HG03432 (cell line): ENCODE measurements around the gene CCNY.

Source experiments
- ATAC-seq: cut with Tn5 transposase; IDR thresholded peaks from one replicate; pipeline ENCODE4 v1.9.1; 2021; ENCODE audit warnings: mild to moderate bottlenecking, moderate library complexity; ENCODE audit not compliant: unreplicated experiment

CCNY gene

GRCh38 chr10:35379226-35380137 is 43.2 kb downstream of the CCNY start:
- ATAC-seq = peak; percentile 89

GRCh38 chr10:35382096-35382495 is 45.8 kb downstream of the CCNY start:
- ATAC-seq = no peak

GRCh38 chr10:35384265-35384868 is 48.1 kb downstream of the CCNY start:
- ATAC-seq = no peak

DNA sequence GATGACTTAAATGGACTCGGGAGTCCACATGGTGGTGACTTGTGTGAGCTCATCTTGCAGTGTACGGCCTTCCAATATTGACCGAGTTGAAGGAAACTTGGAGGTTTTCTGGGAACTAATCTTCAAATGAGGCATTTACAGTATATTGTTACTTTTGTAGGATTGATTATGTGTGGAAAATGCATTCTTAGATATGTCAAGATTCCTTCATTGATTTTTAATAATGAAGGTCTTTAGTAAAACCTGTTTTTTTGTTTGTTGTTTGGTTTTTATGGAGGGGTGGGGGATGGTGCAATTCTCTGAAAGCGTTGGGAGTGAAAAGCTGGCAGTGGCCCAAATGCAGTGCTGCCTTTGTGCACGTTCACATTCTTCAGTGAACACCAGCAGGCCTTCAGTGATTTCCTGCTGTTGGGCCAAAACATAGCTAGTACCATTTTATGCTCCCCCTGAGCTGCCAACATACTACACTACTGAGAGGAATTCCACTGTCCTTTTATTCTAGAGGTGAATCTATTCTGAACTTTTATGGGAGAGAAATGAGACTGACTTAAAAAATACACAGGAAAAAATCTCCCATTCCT is 50.4 kb downstream of the CCNY start:
- ATAC-seq = no peak

GRCh38 chr10:35387768-35388167 is 51.5 kb downstream of the CCNY start:
- ATAC-seq = peak; percentile 81

DNA sequence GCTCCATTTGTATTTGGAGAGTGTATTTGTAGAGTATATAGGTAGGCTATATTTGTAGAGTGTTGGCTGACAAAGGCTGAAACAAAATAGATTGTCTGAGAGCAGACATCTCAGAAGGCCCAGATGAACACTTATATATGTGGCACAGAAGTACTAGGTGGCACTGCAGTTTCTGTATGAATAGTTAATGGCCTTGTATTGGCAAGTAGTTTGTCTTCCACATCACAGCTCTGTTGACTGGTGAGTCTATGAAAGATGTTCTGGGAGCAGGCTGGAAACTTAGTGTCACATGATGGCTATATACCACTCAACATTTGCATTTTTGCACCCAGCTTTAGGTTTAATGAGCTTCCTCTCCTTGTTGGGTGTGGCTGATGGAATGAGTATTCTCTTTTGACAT is 51.9 kb downstream of the CCNY start:
- peak; percentile 56 for ATAC-seq

GRCh38 chr10:35388682-35389081 is 52.4 kb downstream of the CCNY start:
- no peak for ATAC-seq

- no peak for ATAC-seq
These were observed 54.0 kb downstream of the CCNY start for GRCh38 chr10:35390161-35390840.

DNA sequence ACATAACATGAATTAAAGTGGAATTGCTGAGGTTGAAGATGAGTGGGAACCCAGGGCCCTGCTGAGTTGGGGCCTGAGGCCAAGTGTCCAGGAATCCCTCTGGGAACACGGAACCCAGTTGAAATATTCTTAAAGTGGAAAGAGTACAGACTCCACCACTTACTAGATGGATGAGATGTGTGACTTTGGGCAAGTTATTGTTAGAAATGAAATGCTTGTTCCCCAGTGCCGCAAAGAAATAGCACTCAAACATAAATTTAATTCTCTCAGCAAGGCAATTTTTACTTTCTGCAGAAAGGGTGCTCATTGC is 54.5 kb downstream of the CCNY start:
- ATAC-seq = no peak

DNA sequence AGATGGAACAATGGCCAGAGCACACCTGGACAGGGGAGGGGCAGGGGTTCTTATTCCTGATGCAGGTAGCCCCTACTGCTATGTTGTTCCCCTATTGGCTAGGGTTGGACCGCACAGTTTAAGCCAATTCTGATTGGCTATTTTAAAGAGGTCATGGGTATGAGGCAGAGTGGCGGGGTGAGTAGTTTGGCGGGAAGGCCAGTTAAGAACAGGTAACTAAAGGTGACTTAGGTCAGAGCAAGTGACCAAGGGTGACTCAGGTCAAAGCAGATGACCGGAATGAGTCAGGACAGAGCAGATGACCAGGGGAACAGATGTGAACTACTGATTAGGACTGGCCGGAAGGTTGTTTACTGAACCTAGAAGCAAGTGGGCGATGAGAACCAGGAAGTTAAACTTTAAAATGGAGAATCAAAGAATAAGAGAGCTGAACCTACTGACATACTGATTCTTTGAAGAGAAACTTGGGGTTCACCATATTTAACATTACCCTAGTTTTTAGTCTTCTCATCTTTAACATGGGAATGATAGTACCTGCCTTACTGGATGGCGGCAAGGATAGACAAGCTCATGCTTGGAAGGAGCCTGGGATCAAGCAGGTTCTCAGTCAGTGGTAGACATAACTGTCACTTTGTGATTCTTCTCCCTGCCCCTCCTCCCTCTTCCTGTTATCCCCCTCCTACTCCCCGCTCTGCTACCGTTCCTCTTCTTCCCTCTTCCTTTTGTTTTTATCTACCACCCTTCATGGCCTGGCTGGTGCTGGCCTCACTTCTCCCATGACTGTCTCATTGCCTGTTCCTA is 55.0 kb downstream of the CCNY start:
- ATAC-seq = no peak

GRCh38 chr10:35391954-35392262 is 55.6 kb downstream of the CCNY start:
- no peak for ATAC-seq

DNA sequence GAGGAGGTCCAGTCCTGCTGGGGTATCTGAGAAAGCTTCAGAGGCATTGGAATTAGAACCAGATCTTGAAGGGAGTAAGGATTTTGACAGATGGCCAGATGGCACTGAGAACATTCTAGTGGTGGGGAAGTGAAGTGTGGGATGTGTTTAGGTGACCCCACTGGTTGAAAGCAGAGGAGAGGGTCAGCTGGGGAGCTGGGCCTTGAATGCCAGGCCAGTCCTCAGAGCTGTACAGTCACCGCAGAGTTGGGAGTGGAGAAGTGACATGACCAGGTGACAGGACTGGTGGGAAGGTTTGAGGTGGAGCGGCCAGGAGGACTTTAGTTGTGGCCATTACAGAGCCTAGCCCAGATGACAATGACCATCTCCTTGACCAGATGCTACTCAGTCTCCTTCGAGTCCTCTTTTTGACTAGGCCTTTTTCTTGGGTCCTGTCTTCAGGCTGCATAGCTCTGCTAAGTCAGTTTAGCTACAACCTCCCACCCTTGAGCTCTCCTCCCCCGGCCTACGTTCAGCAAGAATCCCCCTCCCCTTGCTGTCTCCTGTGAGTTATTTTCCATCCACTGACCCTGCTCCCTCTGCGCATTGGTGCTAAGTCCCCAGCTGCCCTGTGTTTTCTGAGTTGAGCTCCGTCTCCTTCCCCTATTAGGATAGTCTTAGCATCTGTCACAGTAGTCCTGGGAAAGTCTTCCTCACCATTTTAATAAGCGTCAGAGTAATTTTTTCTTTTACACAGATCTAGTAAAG is 56.3 kb downstream of the CCNY start:
- no peak for ATAC-seq

DNA sequence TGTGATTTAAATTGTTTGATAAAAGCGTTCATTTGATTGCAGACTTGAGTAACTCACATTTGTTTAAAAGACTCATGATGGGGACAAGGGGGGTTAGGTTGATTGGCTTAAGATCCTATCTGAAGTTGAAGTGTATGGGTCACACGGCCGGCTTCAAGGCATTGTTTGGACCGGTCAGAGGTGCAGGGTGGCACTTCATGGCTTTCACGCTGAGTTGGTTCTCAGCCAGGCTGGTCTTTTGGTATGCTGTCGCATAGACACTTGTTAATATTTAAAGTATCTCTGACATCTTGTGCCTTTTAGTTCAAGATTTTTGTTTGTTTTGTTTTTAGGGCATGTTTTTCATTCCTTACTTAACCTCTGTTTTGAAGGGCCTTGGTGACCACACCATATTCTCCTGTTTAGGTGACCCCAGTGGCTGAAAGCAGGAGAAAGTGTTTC is 58.1 kb downstream of the CCNY start:
- no peak for ATAC-seq

DNA sequence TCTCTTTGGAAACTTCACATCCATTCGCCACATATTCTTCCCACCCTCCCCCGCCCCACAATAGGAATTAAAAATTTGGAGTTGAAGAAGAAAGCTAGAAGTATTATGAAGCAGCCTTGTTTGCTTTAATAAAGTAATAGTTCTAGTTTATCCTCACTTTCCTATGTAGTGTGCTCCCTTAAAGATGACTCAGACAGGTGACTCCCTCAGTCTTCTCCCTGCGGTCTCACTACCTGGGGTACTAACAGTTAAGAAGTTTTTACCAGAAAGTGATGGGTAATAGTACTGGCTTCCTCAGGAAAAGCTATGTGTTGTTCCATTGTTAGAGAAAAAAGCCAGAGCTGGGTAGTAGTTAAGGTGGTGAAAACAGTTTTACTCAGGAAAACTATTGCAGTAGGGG is 58.6 kb downstream of the CCNY start:
- no peak for ATAC-seq

- ATAC-seq = no peak
These were observed 60.5 kb downstream of the CCNY start for GRCh38 chr10:35396560-35397434.

- ATAC-seq = no peak
These were observed 61.6 kb downstream of the CCNY start for GRCh38 chr10:35397953-35398352.

DNA sequence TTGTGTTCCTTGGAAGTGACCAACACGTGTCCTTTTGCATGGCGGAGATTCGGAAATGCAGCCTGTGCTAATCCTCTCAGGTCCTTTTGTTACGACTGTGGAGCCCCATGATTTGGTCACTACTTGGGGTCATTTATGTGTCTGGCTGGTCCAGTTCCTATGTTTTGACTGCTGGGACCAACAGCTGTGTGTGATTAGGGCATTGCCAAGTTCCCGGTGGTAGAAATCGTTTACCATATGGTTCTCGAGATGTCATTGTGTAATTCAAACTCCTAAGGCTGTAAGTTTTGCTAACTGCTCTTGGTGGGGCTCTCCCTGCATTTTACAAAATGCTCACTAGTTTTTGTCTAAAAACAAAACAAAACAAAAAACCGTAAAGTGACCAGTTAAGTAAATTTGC is 62.0 kb downstream of the CCNY start:
- no peak for ATAC-seq

- ATAC-seq = no peak
These were observed 62.6 kb downstream of the CCNY start for GRCh38 chr10:35398908-35399307.

DNA sequence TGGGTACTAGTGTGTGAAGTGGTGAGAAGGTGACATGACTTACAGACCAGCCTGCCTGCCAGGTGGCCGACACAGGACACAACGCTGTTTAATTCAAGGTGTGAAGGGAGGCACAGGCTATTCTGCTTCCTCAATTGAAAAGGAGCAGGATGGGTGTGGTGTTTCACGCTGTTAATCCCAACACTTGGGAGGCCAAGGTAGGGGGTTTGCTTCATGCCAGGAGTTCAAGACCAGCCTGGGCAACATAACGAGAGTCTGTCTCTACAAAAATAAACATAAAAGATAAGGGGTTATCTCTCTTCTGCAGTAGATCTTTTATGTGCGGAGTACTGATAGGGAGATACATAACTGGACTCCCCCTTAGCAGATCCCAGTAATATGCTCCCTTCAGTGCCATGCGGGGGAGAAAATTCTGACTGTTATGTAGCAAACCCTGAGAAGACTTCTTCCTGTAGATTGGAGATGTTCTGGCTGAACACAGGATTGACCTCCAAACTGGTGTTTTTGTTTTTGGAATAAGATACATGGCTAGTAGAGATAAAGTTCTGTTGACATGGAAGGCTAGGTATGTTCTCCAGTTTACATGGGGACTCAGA is 63.2 kb downstream of the CCNY start:
- no peak for ATAC-seq
